ENCODE data around the gene SRCAP. TPM values are rescaled to one million over a fixed set of nuclear protein-coding genes. Genes with fewer than 3 reads are reported as not detected.

The SRCAP gene
- polyA plus RNA-seq, 1 donor (not counting 4 experiments of a cell fraction or from before 2014, with no cell fraction given) = 1.4 TPM

- dilution Hi-C loops (cut with MboI; ENCODE audit: extremely low pct_ligation_motif_present, low sequenced_read_pairs) = no loop called here
- Histone ChIP-seq H3K9me3 (ENCODE audit: control insufficient read depth, low read depth, low read length) (no peaks in the 10 kb centered on the region), H3K27me3 (ENCODE audit: control insufficient read depth, extremely low read depth, insufficient read depth, low read length) (no peaks in the 10 kb centered on the region), H2AFZ (ENCODE audit: control insufficient read depth, low read length) (peak overlapping the region; percentile 70), H3K4me2 (ENCODE audit: control insufficient read depth, extremely low read depth, insufficient read depth, low read depth, low read length) (peak overlapping the region; percentile 72), H3K36me3 (ENCODE audit: control insufficient read depth in 2 of 2, extremely low read depth in 1 of 2, insufficient read depth in 2 of 2, low read length in 2 of 2) (peaks cover 28 to 29% of the 10 kb centered on the region in 2 experiments), H3K79me2 (ENCODE audit: control insufficient read depth, insufficient read depth, low read length) (peaks cover 25% of the 10 kb centered on the region), H4K20me1 (ENCODE audit: control insufficient read depth, extremely low read depth, insufficient read depth, low read length) (no peaks in the 10 kb centered on the region), H3K9ac (ENCODE audit: control insufficient read depth, extremely low read depth, insufficient read depth, low read length) (peak overlapping the region; percentile 84), H3K9me1 (ENCODE audit: control insufficient read depth, extremely low read depth, insufficient read depth, low read length) (no peaks in the 10 kb centered on the region), H3K4me3 (ENCODE audit: control insufficient read depth in 2 of 3, extremely low read depth in 1 of 3, insufficient read depth in 2 of 3, low read depth in 1 of 3, low read length in 3 of 3) (peak overlapping the region; percentile 75 to 89 (median 75)), H3K27ac (ENCODE audit: control insufficient read depth, insufficient read depth, low read length) (no peak overlapping the region), H3K4me1 (ENCODE audit: control insufficient read depth, extremely low read depth, insufficient read depth, low read length) (peaks cover 17% of the 10 kb centered on the region)
- FAIRE-seq = no peak
- TF ChIP-seq CTCF (optimal IDR thresholded peaks at IDR 0.05 in 1 of 3, IDR thresholded peaks at IDR 0.05 in 1 of 3, conservative IDR thresholded peaks at IDR 0.05 in 1 of 3; ENCODE audit: extremely low read depth in 1 of 3, insufficient read depth in 2 of 3, low read length in 3 of 3) (no peak), EZH2 (IDR thresholded peaks at IDR 0.05; ENCODE audit: low read length) (no peak)
- no peak for DNase-seq (ENCODE audit: low read depth, low spot score)
Measured at GRCh38 chr16:30760577-30761426, 61.8 kb downstream of the SRCAP start.

- Histone ChIP-seq H3K9me3 (ENCODE audit: control insufficient read depth, low read depth, low read length) (no peaks in the 10 kb centered on the region), H3K9ac (ENCODE audit: control insufficient read depth, extremely low read depth, insufficient read depth, low read length) (peak overlapping the region; percentile 84), H3K9me1 (ENCODE audit: control insufficient read depth, extremely low read depth, insufficient read depth, low read length) (no peaks in the 10 kb centered on the region), H3K4me2 (ENCODE audit: control insufficient read depth, extremely low read depth, insufficient read depth, low read depth, low read length) (peak overlapping the region; percentile 72), H3K79me2 (ENCODE audit: control insufficient read depth, insufficient read depth, low read length) (peaks cover 25% of the 10 kb centered on the region), H3K27me3 (ENCODE audit: control insufficient read depth, extremely low read depth, insufficient read depth, low read length) (no peaks in the 10 kb centered on the region), H3K4me3 (ENCODE audit: control insufficient read depth in 2 of 3, extremely low read depth in 1 of 3, insufficient read depth in 2 of 3, low read depth in 1 of 3, low read length in 3 of 3) (peak overlapping the region; percentile 75 to 89 (median 75)), H3K27ac (ENCODE audit: control insufficient read depth, insufficient read depth, low read length) (peak overlapping the region; percentile 73), H4K20me1 (ENCODE audit: control insufficient read depth, extremely low read depth, insufficient read depth, low read length) (no peaks in the 10 kb centered on the region), H3K4me1 (ENCODE audit: control insufficient read depth, extremely low read depth, insufficient read depth, low read length) (peaks cover 17% of the 10 kb centered on the region), H2AFZ (ENCODE audit: control insufficient read depth, low read length) (peak overlapping the region; percentile 70), H3K36me3 (ENCODE audit: control insufficient read depth in 2 of 2, extremely low read depth in 1 of 2, insufficient read depth in 2 of 2, low read length in 2 of 2) (peaks cover 31 to 33% of the 10 kb centered on the region in 2 experiments)
- dilution Hi-C loops (cut with MboI; ENCODE audit: extremely low pct_ligation_motif_present, low sequenced_read_pairs) = no loop called here
- TF ChIP-seq CTCF (optimal IDR thresholded peaks at IDR 0.05 in 1 of 3, IDR thresholded peaks at IDR 0.05 in 1 of 3, conservative IDR thresholded peaks at IDR 0.05 in 1 of 3; ENCODE audit: extremely low read depth in 1 of 3, insufficient read depth in 2 of 3, low read length in 3 of 3) (no peak), EZH2 (IDR thresholded peaks at IDR 0.05; ENCODE audit: low read length) (no peak)
- DNase-seq (ENCODE audit: low read depth, low spot score) (no peak), FAIRE-seq (no peak)
Measured at GRCh38 chr16:30761427-30761927, 62.5 kb downstream of the SRCAP start.

Data from keratinocyte (primary cell).